Endothelial cell (in vitro differentiated cells): ENCODE results near the gene EFCAB11. TPM values are rescaled to one million over a fixed set of nuclear protein-coding genes. Genes with fewer than 3 reads are reported as not detected.

ENCODE experiments used
- DNase-seq: peaks from one replicate; pipeline ENCODE4 v3.0.0; 2021; ENCODE audit warnings: low spot score
- H3K27ac Mint-ChIP-seq: one replicate; pipeline ENCODE4 v1.8.0; 2021; ENCODE audit warnings: mixed read lengths, inconsistent platforms; ENCODE audit not compliant: unreplicated experiment
- H3K27me3 Mint-ChIP-seq: one replicate; pipeline ENCODE4 v1.8.0; 2021; ENCODE audit warnings: mild to moderate bottlenecking, moderate library complexity, mixed read lengths, inconsistent platforms; ENCODE audit not compliant: unreplicated experiment
- H3K36me3 Mint-ChIP-seq: one replicate; pipeline ENCODE4 v1.8.0; 2021; ENCODE audit warnings: mild to moderate bottlenecking, low read depth, mixed read lengths, inconsistent platforms; ENCODE audit not compliant: unreplicated experiment
- H3K4me1 Mint-ChIP-seq: one replicate; pipeline ENCODE4 v1.8.0; 2021; ENCODE audit warnings: mild to moderate bottlenecking, mixed read lengths, inconsistent platforms; ENCODE audit not compliant: unreplicated experiment
- H3K4me3 Mint-ChIP-seq: one replicate; pipeline ENCODE4 v1.8.0; 2021; ENCODE audit warnings: mild to moderate bottlenecking, mixed read lengths, inconsistent platforms; ENCODE audit not compliant: unreplicated experiment
- H3K9me3 Mint-ChIP-seq: one replicate; pipeline ENCODE4 v1.8.0; 2021; ENCODE audit warnings: mixed read lengths, inconsistent platforms; ENCODE audit not compliant: unreplicated experiment
- total RNA-seq: library from RNA; stranded (reverse); fragmentation: NEBNext Ultra II Directional; extraction: Animal tissue kit (Norgen Biotek cat#: 25700); gene quantifications from one replicate; pipeline ENCODE4 v1.2.1, GENCODE V29; 2021; ENCODE audit not compliant: unreplicated experiment
- TF ChIP-seq, protein P1 (sequence below): fragments of 200-600 bp; sonication (generic); IDR thresholded peaks from one replicate; pipeline ENCODE4 v1.5.0; 2021; ENCODE audit warnings: antibody characterized with exemption; ENCODE audit not compliant: unreplicated experiment

EFCAB11 gene
- total RNA-seq, 1 donor from 2014 or later, result 15.2 TPM

DNA sequence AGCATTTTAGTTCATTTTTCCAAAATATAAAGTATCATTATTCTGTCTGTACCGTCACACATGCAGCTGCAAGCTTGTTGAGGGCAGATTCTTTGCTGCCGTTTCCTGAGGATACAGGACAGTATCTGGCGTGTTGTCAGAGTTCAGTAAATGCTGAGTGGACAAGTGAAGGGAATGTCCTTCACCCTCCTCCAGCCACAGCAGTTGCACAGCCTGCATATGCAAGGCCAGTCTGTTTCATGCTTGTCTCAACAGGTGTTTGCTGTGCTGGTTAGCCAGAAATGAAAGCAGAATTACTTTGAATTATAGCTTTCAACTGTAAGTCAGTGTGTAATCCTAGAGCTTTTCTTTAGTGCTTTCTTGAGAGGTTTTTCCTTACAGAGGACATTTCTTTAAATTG lies 37.7 kb upstream of the EFCAB11 start:
- Mint-ChIP-seq H3K36me3 (peaks cover 16% of the 10 kb centered on the region), H3K4me3 (no peak overlapping the region), H3K27ac (no peak overlapping the region), H3K27me3 (no peaks in the 10 kb centered on the region), H3K4me1 (peaks cover 6% of the 10 kb centered on the region), H3K9me3 (no peaks in the 10 kb centered on the region)
- DNase-seq, result no peak
- TF ChIP-seq, protein P1, sequence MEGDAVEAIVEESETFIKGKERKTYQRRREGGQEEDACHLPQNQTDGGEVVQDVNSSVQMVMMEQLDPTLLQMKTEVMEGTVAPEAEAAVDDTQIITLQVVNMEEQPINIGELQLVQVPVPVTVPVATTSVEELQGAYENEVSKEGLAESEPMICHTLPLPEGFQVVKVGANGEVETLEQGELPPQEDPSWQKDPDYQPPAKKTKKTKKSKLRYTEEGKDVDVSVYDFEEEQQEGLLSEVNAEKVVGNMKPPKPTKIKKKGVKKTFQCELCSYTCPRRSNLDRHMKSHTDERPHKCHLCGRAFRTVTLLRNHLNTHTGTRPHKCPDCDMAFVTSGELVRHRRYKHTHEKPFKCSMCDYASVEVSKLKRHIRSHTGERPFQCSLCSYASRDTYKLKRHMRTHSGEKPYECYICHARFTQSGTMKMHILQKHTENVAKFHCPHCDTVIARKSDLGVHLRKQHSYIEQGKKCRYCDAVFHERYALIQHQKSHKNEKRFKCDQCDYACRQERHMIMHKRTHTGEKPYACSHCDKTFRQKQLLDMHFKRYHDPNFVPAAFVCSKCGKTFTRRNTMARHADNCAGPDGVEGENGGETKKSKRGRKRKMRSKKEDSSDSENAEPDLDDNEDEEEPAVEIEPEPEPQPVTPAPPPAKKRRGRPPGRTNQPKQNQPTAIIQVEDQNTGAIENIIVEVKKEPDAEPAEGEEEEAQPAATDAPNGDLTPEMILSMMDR, result no peak

DNA sequence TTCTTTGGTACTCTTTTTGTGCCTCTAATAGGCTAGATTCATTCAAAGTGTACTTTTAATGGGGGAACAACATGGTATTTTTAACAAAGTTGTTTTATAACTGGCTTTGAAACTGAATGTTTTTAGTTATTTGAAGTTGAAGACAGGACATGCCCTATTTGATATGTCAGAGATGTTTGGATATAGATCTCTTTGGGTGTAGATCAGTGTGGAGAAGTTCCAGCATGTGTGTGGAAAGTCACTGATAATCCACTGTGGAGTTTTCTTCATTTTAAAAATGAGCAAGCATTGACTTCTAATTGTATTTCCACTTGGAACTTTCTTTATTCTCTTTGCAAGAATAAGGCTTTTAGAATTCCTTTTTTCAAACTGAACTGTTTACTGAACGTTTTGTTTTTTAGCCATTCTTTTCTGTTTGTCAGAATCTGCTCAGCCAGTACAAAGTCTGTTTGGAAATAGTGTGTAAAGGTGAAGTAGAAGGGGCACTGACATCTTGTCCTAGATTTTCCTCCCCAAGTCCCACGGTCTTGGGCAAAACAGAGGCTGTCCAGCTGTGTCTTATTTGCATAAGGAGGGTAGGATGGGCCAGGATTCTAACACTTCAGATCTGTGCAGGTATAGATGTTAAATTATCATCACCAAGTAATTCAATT lies 36.2 kb upstream of the EFCAB11 start:
- Mint-ChIP-seq H3K27me3 (no peaks in the 10 kb centered on the region), H3K27ac (no peak overlapping the region), H3K4me3 (no peak overlapping the region), H3K36me3 (peaks cover 16% of the 10 kb centered on the region), H3K9me3 (no peaks in the 10 kb centered on the region), H3K4me1 (peaks cover 10% of the 10 kb centered on the region)
- TF ChIP-seq, protein P1, result no peak
- no peak for DNase-seq

DNA sequence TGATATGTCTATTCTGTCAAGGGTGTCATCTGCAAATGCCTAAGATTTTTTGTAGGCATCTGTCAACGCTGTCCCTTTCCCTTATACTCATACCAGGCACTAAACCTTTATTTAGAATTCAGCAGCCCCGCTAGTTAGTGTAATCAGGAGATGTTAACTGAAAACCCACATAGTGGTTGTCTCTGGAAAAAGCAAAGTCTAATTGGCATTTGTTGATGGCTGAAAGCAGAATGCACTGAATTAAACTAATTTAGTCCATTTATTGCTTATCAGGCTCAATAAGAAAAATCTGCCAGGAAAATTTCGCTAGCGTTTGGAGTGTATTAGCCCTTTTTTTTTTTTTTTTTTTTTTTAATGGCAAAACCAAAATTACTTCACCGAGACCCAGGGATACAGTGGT lies 35.7 kb upstream of the EFCAB11 start:
- no peak for DNase-seq
- Mint-ChIP-seq H3K4me3 (no peak overlapping the region), H3K4me1 (peaks cover 10% of the 10 kb centered on the region), H3K27me3 (no peaks in the 10 kb centered on the region), H3K36me3 (peaks cover 16% of the 10 kb centered on the region), H3K27ac (no peak overlapping the region), H3K9me3 (no peaks in the 10 kb centered on the region)
- TF ChIP-seq, protein P1, result no peak

DNA sequence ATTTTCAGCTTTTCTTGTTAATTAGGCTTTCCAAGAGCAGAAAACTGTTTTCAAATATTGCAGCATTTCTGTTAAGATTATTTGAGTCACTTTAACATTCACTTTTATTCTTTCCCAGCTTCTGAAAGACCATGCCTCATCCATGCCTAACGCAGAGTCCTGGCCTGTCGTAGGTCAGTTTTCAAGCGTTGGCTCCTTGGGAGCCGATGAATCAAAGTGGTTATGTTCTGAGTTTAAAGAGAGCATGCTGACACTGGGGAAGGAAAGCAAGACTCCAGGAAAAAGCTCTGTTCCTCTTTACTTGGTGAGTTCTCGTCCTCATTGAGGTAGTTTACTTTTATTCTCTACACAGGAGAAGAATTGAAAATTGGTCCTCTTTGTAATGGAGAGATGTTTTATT lies 34.3 kb upstream of the EFCAB11 start:
- Mint-ChIP-seq H3K4me3 (no peak overlapping the region), H3K36me3 (peaks cover 8% of the 10 kb centered on the region), H3K27ac (no peak overlapping the region)

DNA sequence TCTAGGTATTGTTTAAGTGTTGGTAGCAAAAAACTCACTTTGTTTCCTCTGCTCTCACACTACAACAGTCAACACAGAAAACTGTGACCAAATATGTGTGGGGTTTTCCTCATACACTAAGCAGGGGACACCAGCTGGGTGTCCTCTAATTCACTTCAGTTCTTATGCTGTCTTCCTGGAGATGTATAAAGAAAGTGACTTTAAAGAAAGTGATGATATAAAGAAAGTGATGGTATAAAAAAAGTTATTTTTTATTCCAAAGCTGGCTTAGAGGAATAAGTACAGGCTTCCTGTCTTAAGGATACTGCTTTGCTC lies 32.6 kb upstream of the EFCAB11 start:
- Mint-ChIP-seq H3K27ac (no peak overlapping the region), H3K4me3 (no peak overlapping the region), H3K9me3 (no peaks in the 10 kb centered on the region), H3K4me1 (peaks cover 10% of the 10 kb centered on the region), H3K27me3 (no peaks in the 10 kb centered on the region), H3K36me3 (peaks cover 1% of the 10 kb centered on the region)
- TF ChIP-seq, protein P1, result no peak
- DNase-seq, result no peak

More for the DNA sequence above, 34.3 kb upstream of the EFCAB11 start:
- H3K27me3 Mint-ChIP-seq, result no peaks in the 10 kb centered on the region
- no peak for DNase-seq
- H3K4me1 Mint-ChIP-seq, result peaks cover 10% of the 10 kb centered on the region
- H3K9me3 Mint-ChIP-seq, result no peaks in the 10 kb centered on the region
- TF ChIP-seq, protein P1, result no peak
